ENCODE measurements around the gene ANKS1A.
"Not testable (repeated sequence)": the region's sequence is repeated elsewhere in the genome, so short reads cannot be mapped to it uniquely, and the experiment has no call there.

Gene ANKS1A

GRCh38 chr6:34929241-34929978 is 40.4 kb downstream of the ANKS1A start:
- Histone ChIP-seq H3K9me3 (ENCODE audit: control insufficient read depth, low read length) (no peaks in the 10 kb centered on the region), H3K27me3 (ENCODE audit: control insufficient read depth, insufficient read depth, low read length, poor library complexity, severe bottlenecking) (no peaks in the 10 kb centered on the region), H3K4me1 (ENCODE audit: control insufficient read depth, insufficient read depth, low read length) (peaks cover 21% of the 10 kb centered on the region), H3K27ac (ENCODE audit: insufficient read depth, low read depth, low read length, poor library complexity, severe bottlenecking) (no peak overlapping the region), H3K4me3 (ENCODE audit: insufficient read depth, low read depth, low read length) (no peak overlapping the region), H3K36me3 (ENCODE audit: control insufficient read depth, insufficient read depth, low read length) (no peaks in the 10 kb centered on the region)
- WGBS, 2 experiments, result 91 to 94% methylated on average over 4 of the region's 4 CpGs

- H3K27me3 ChIP-seq (ENCODE audit: control insufficient read depth, insufficient read depth, low read length, poor library complexity, severe bottlenecking), result no peaks in the 10 kb centered on the region
- H3K4me3 ChIP-seq (ENCODE audit: insufficient read depth, low read depth, low read length), result no peak overlapping the region
- no peak overlapping the region for H3K27ac ChIP-seq (ENCODE audit: insufficient read depth, low read depth, low read length, poor library complexity, severe bottlenecking)
- no peaks in the 10 kb centered on the region for H3K9me3 ChIP-seq (ENCODE audit: control insufficient read depth, low read length)
- H3K4me1 ChIP-seq (ENCODE audit: control insufficient read depth, insufficient read depth, low read length), result peaks cover 21% of the 10 kb centered on the region
- WGBS, 2 experiments, result 90 to 97% methylated on average over 3 of the region's 3 CpGs
- no peaks in the 10 kb centered on the region for H3K36me3 ChIP-seq (ENCODE audit: control insufficient read depth, insufficient read depth, low read length)
These were observed 41.2 kb downstream of the ANKS1A start for GRCh38 chr6:34930221-34930620.

- H3K9me3 ChIP-seq (ENCODE audit: control insufficient read depth, low read length); H3K27me3 ChIP-seq (ENCODE audit: control insufficient read depth, insufficient read depth, low read length, poor library complexity, severe bottlenecking); H3K27ac ChIP-seq (ENCODE audit: insufficient read depth, low read depth, low read length, poor library complexity, severe bottlenecking); H3K4me3 ChIP-seq (ENCODE audit: insufficient read depth, low read depth, low read length); H3K36me3 ChIP-seq (ENCODE audit: control insufficient read depth, insufficient read depth, low read length): not testable (repeated sequence)
- H3K4me1 ChIP-seq (ENCODE audit: control insufficient read depth, insufficient read depth, low read length), result peaks cover 17% of the 10 kb centered on the region
- WGBS, 2 experiments, result 94% methylated on average over 12 of the region's 12 CpGs
These were observed 43.1 kb downstream of the ANKS1A start for GRCh38 chr6:34932202-34932601.

- Histone ChIP-seq H3K27ac (ENCODE audit: insufficient read depth, low read depth, low read length, poor library complexity, severe bottlenecking) (no peak overlapping the region), H3K36me3 (ENCODE audit: control insufficient read depth, insufficient read depth, low read length) (no peaks in the 10 kb centered on the region), H3K4me1 (ENCODE audit: control insufficient read depth, insufficient read depth, low read length) (no peaks in the 10 kb centered on the region), H3K9me3 (ENCODE audit: control insufficient read depth, low read length) (no peaks in the 10 kb centered on the region), H3K27me3 (ENCODE audit: control insufficient read depth, insufficient read depth, low read length, poor library complexity, severe bottlenecking) (no peaks in the 10 kb centered on the region), H3K4me3 (ENCODE audit: insufficient read depth, low read depth, low read length) (no peak overlapping the region)
- 95 to 99% methylated on average over 5 of the region's 5 CpGs for WGBS, 2 experiments
These were observed 45.5 kb downstream of the ANKS1A start for GRCh38 chr6:34934516-34934915.

- Histone ChIP-seq H3K27me3 (ENCODE audit: control insufficient read depth, insufficient read depth, low read length, poor library complexity, severe bottlenecking) (no peaks in the 10 kb centered on the region), H3K4me1 (ENCODE audit: control insufficient read depth, insufficient read depth, low read length) (no peaks in the 10 kb centered on the region), H3K9me3 (ENCODE audit: control insufficient read depth, low read length) (no peaks in the 10 kb centered on the region), H3K4me3 (ENCODE audit: insufficient read depth, low read depth, low read length) (no peak overlapping the region), H3K27ac (ENCODE audit: insufficient read depth, low read depth, low read length, poor library complexity, severe bottlenecking) (no peak overlapping the region), H3K36me3 (ENCODE audit: control insufficient read depth, insufficient read depth, low read length) (no peaks in the 10 kb centered on the region)
- 91 to 100% methylated on average over 2 to 3 of the region's 3 CpGs for WGBS, 2 experiments
These were observed 49.2 kb downstream of the ANKS1A start for GRCh38 chr6:34938268-34938667.

GRCh38 chr6:34940030-34940434 is 51.0 kb downstream of the ANKS1A start:
- H3K27ac ChIP-seq (ENCODE audit: insufficient read depth, low read depth, low read length, poor library complexity, severe bottlenecking), result no peak overlapping the region
- H3K36me3 ChIP-seq (ENCODE audit: control insufficient read depth, insufficient read depth, low read length), result no peaks in the 10 kb centered on the region
- 94 to 96% methylated on average over 4 of the region's 4 CpGs for WGBS, 2 experiments

GRCh38 chr6:34941421-34941820 is 52.4 kb downstream of the ANKS1A start:
- H3K9me3 ChIP-seq (ENCODE audit: control insufficient read depth, low read length), result no peaks in the 10 kb centered on the region
- H3K4me3 ChIP-seq (ENCODE audit: insufficient read depth, low read depth, low read length), result no peak overlapping the region
- 92 to 99% methylated on average over 3 to 4 of the region's 4 CpGs for WGBS, 2 experiments
- H3K36me3 ChIP-seq (ENCODE audit: control insufficient read depth, insufficient read depth, low read length), result no peaks in the 10 kb centered on the region
- no peak overlapping the region for H3K27ac ChIP-seq (ENCODE audit: insufficient read depth, low read depth, low read length, poor library complexity, severe bottlenecking)
- H3K27me3 ChIP-seq (ENCODE audit: control insufficient read depth, insufficient read depth, low read length, poor library complexity, severe bottlenecking), result no peaks in the 10 kb centered on the region
- H3K4me1 ChIP-seq (ENCODE audit: control insufficient read depth, insufficient read depth, low read length), result no peaks in the 10 kb centered on the region

More at GRCh38 chr6:34940030-34940434, 51.0 kb downstream of the ANKS1A start:
- Histone ChIP-seq H3K9me3 (ENCODE audit: control insufficient read depth, low read length) (no peaks in the 10 kb centered on the region), H3K4me1 (ENCODE audit: control insufficient read depth, insufficient read depth, low read length) (no peaks in the 10 kb centered on the region), H3K27me3 (ENCODE audit: control insufficient read depth, insufficient read depth, low read length, poor library complexity, severe bottlenecking) (no peaks in the 10 kb centered on the region), H3K4me3 (ENCODE audit: insufficient read depth, low read depth, low read length) (no peak overlapping the region)

- no peaks in the 10 kb centered on the region for H3K9me3 ChIP-seq (ENCODE audit: control insufficient read depth, low read length)
- H3K4me3 ChIP-seq (ENCODE audit: insufficient read depth, low read depth, low read length), result no peak overlapping the region
- no peak overlapping the region for H3K27ac ChIP-seq (ENCODE audit: insufficient read depth, low read depth, low read length, poor library complexity, severe bottlenecking)
- H3K4me1 ChIP-seq (ENCODE audit: control insufficient read depth, insufficient read depth, low read length), result no peaks in the 10 kb centered on the region
- no peaks in the 10 kb centered on the region for H3K36me3 ChIP-seq (ENCODE audit: control insufficient read depth, insufficient read depth, low read length)
- 77 to 97% methylated on average over 1 of the region's 1 CpG for WGBS, 2 experiments
- H3K27me3 ChIP-seq (ENCODE audit: control insufficient read depth, insufficient read depth, low read length, poor library complexity, severe bottlenecking), result no peaks in the 10 kb centered on the region
These were observed 56.3 kb downstream of the ANKS1A start for GRCh38 chr6:34945317-34945716.

- WGBS, 2 experiments, result 90 to 100% methylated on average over 1 of the region's 1 CpG
- H3K27ac ChIP-seq (ENCODE audit: insufficient read depth, low read depth, low read length, poor library complexity, severe bottlenecking), result no peak overlapping the region
- H3K27me3 ChIP-seq (ENCODE audit: control insufficient read depth, insufficient read depth, low read length, poor library complexity, severe bottlenecking), result no peaks in the 10 kb centered on the region
- no peaks in the 10 kb centered on the region for H3K36me3 ChIP-seq (ENCODE audit: control insufficient read depth, insufficient read depth, low read length)
- H3K4me3 ChIP-seq (ENCODE audit: insufficient read depth, low read depth, low read length), result no peak overlapping the region
- H3K9me3 ChIP-seq (ENCODE audit: control insufficient read depth, low read length), result no peaks in the 10 kb centered on the region
- H3K4me1 ChIP-seq (ENCODE audit: control insufficient read depth, insufficient read depth, low read length), result peaks cover 3% of the 10 kb centered on the region
These were observed 58.5 kb downstream of the ANKS1A start for GRCh38 chr6:34947561-34947960.

GRCh38 chr6:34949636-34950035 is 60.6 kb downstream of the ANKS1A start:
- Histone ChIP-seq H3K36me3 (ENCODE audit: control insufficient read depth, insufficient read depth, low read length) (no peaks in the 10 kb centered on the region), H3K9me3 (ENCODE audit: control insufficient read depth, low read length) (no peaks in the 10 kb centered on the region), H3K27ac (ENCODE audit: insufficient read depth, low read depth, low read length, poor library complexity, severe bottlenecking) (no peak overlapping the region), H3K4me3 (ENCODE audit: insufficient read depth, low read depth, low read length) (no peak overlapping the region), H3K27me3 (ENCODE audit: control insufficient read depth, insufficient read depth, low read length, poor library complexity, severe bottlenecking) (no peaks in the 10 kb centered on the region), H3K4me1 (ENCODE audit: control insufficient read depth, insufficient read depth, low read length) (peaks cover 3% of the 10 kb centered on the region)
- WGBS, 2 experiments, result 83 to 91% methylated on average over 2 of the region's 3 CpGs
